ENCODE data around the gene LPIN1. TPM values are rescaled to one million over a fixed set of nuclear protein-coding genes. Genes with fewer than 3 reads are reported as not detected.

LPIN1 gene
- total and polyA plus RNA-seq, 2 of the 13 experiments (the other 11 are each of a cell fraction or from before 2014, with no cell fraction given) = 9.7 to 19.4 TPM

- TF ChIP-seq GLMP (CRISPR knock-in tag; IDR thresholded peaks at IDR 0.05; ENCODE audit: borderline replicate concordance) (no peak), U2AF2 (IDR thresholded peaks at IDR 0.05; ENCODE audit: low read depth, low read length) (no peak), CC2D1A (CRISPR knock-in tag; IDR thresholded peaks at IDR 0.05) (no peak), SIN3B (IDR thresholded peaks at IDR 0.05; ENCODE audit: low read length) (no peak), ZNF598 (CRISPR knock-in tag; IDR thresholded peaks at IDR 0.05; ENCODE audit: borderline replicate concordance) (peak; percentile 75; the same call in 1 of the 2 replicates), ZNF775 (CRISPR knock-in tag; IDR thresholded peaks at IDR 0.05; ENCODE audit: borderline replicate concordance) (no peak), SSRP1 (CRISPR knock-in tag; IDR thresholded peaks at IDR 0.05) (0 out of 2 replicates have a peak, but pooled peaks have one; percentile 22), FOXA1 (IDR thresholded peaks at IDR 0.05) (no peak), FOXA1 (CRISPR knock-in tag; IDR thresholded peaks at IDR 0.05) (no peak), ZBTB20 (CRISPR knock-in tag; IDR thresholded peaks at IDR 0.05; ENCODE audit: borderline replicate concordance, low read depth) (peak; percentile 54; the same call in 1 of the 2 replicates), HNRNPL (IDR thresholded peaks at IDR 0.05; ENCODE audit: low read depth, low read length) (no peak), YY1 (IDR thresholded peaks at IDR 0.05; ENCODE audit: insufficient read depth, insufficient replicate concordance, low read depth, low read length) (peak; percentile 5), ZKSCAN8 (CRISPR knock-in tag; IDR thresholded peaks at IDR 0.05; ENCODE audit: borderline replicate concordance) (no peak), ZNF576 (CRISPR knock-in tag; IDR thresholded peaks at IDR 0.05) (no peak), GMEB1 (CRISPR knock-in tag; IDR thresholded peaks at IDR 0.05; ENCODE audit: borderline replicate concordance) (no peak; the same call in 1 of the 2 replicates), ZSCAN22 (CRISPR knock-in tag; IDR thresholded peaks at IDR 0.05) (no peak), PHF20 (CRISPR knock-in tag; IDR thresholded peaks at IDR 0.05) (no peak; the same call in 1 of the 2 replicates), JDP2 (CRISPR knock-in tag; IDR thresholded peaks at IDR 0.05; ENCODE audit: borderline replicate concordance) (no peak), TERF1 (CRISPR knock-in tag; IDR thresholded peaks at IDR 0.05) (no peak), THRA (CRISPR knock-in tag; IDR thresholded peaks at IDR 0.05; ENCODE audit: borderline replicate concordance) (no peak), KLF9 (CRISPR knock-in tag; IDR thresholded peaks at IDR 0.05; ENCODE audit: low read depth) (peak; percentile 6; the same call in 1 of the 2 replicates), ELF4 (CRISPR knock-in tag; IDR thresholded peaks at IDR 0.05; ENCODE audit: borderline replicate concordance) (no peak), E2F1 (CRISPR knock-in tag; IDR thresholded peaks at IDR 0.05) (no peak), ZKSCAN1 (IDR thresholded peaks at IDR 0.05; ENCODE audit: low read length) (no peak)
Observed at GRCh38 chr2:11746807-11747459, 501 bp downstream of the LPIN1 start (continued).
